ENCODE measurements around the gene EFCAB6.

GRCh38 chr22:43572710-43573109, 239.4 kb downstream of the EFCAB6 start:
- TF ChIP-seq POLR2A (IDR thresholded peaks at IDR 0.05; ENCODE audit: low read length) (no peak), GATA1 (IDR thresholded peaks at IDR 0.05; ENCODE audit: low read depth, low read length) (no peak)

Measured in erythroblast (primary cell).